ENCODE measurements around the gene CA10. TPM values are rescaled to one million over a fixed set of nuclear protein-coding genes. Genes with fewer than 3 reads are reported as not detected.

The CA10 gene
- total RNA-seq, 2 experiments from 2014 or later: not detected

DNA sequence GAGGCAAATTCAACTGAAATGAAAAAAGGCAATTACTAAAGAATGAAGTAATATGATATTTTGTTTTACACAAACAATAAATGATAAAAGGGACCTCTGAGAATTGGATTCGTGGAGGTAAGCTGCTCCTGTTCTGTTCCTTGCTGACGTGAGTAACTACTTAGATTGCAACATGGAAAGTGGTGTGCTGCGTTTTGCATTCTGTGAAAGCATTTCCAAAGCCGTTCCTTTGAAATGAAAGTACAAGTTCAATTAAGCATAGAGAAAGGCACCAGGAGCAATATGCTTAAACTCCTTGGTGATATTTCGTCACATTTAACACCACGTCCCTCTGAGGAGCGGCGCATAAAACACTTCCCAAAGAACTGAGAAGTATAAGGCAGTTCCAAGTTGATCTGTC is 516.5 kb downstream of the CA10 start:
- Mint-ChIP-seq H3K9me3 (no peaks in the 10 kb centered on the region), H3K4me1 (ENCODE audit: low read depth) (no peaks in the 10 kb centered on the region), H3K27ac (no peak overlapping the region), H3K36me3 (ENCODE audit: low read depth) (no peaks in the 10 kb centered on the region), H3K4me3 (no peak overlapping the region), H3K27me3 (peaks cover 32% of the 10 kb centered on the region)
- ChIA-PET CTCF (no interaction called here), POLR2A (no interaction called here)
- ATAC-seq (ENCODE audit: poor library complexity) (no peak), DNase-seq (no peak)
- H3K36me3 ChIP-seq (ENCODE audit: insufficient read depth, low read length): no peaks in the 10 kb centered on the region
- intact Hi-C loops (cut with DNase I, micrococcal nuclease): loop anchor here in 1 of 2 experiments (5.0 to 10.0 kb wide), 2 partner anchors 270 to 317 kb away; no protein-coding TSS in a partner anchor
- H3K9me3 ChIP-seq (ENCODE audit: control insufficient read depth in 1 of 2, insufficient read depth in 1 of 2, low read length in 2 of 2): no peaks in the 10 kb centered on the region
- no peaks in the 10 kb centered on the region for H3K4me1 ChIP-seq (ENCODE audit: insufficient read depth, low read length)
- peaks cover 0 to 8% of the 10 kb centered on the region in 2 experiments for H3K27me3 ChIP-seq (ENCODE audit: control insufficient read depth in 1 of 2, insufficient read depth in 2 of 2, low read length in 2 of 2)
- H3K27ac ChIP-seq (ENCODE audit: low read depth in 1 of 2, low read length in 2 of 2): no peak overlapping the region
- TF ChIP-seq, protein P1, sequence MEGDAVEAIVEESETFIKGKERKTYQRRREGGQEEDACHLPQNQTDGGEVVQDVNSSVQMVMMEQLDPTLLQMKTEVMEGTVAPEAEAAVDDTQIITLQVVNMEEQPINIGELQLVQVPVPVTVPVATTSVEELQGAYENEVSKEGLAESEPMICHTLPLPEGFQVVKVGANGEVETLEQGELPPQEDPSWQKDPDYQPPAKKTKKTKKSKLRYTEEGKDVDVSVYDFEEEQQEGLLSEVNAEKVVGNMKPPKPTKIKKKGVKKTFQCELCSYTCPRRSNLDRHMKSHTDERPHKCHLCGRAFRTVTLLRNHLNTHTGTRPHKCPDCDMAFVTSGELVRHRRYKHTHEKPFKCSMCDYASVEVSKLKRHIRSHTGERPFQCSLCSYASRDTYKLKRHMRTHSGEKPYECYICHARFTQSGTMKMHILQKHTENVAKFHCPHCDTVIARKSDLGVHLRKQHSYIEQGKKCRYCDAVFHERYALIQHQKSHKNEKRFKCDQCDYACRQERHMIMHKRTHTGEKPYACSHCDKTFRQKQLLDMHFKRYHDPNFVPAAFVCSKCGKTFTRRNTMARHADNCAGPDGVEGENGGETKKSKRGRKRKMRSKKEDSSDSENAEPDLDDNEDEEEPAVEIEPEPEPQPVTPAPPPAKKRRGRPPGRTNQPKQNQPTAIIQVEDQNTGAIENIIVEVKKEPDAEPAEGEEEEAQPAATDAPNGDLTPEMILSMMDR (IDR thresholded peaks at IDR 0.05): no peak
- H3K4me3 ChIP-seq (ENCODE audit: low read length): no peak overlapping the region

DNA sequence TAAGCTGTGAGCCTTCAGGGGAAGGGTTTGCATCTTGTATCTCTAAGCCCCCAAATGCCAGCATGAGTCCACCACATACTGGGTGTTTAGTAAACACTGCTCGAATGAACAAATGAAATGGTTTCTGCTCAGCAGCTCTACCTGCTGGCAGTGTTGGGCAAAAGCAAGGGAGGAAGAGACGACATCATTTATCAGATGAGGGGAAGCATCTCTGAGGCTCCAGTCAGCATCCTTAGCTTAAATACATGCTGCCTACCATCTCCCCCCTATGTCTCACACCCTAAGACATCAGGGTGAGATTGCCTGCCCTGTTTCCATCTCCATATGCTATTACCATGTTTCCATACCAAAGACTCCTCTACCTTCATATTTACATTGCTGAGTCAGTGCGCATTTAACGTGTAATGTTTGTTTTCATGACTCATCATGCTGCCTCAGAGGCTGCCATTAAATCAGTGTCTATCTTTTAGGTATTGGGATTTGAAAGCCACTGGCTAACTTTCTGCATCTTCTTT is 518.3 kb downstream of the CA10 start:
- Mint-ChIP-seq H3K4me1 (ENCODE audit: low read depth) (no peaks in the 10 kb centered on the region), H3K27me3 (peaks cover 15% of the 10 kb centered on the region), H3K9me3 (no peaks in the 10 kb centered on the region), H3K4me3 (no peak overlapping the region), H3K36me3 (ENCODE audit: low read depth) (no peaks in the 10 kb centered on the region), H3K27ac (no peak overlapping the region)
- peaks cover 0 to 6% of the 10 kb centered on the region in 2 experiments for H3K27me3 ChIP-seq (ENCODE audit: control insufficient read depth in 1 of 2, insufficient read depth in 2 of 2, low read length in 2 of 2)
- no peak overlapping the region for H3K4me3 ChIP-seq (ENCODE audit: low read length)
- peak in 6 of 14 experiments; percentile 2 to 37 (median 17) for DNase-seq
- ChIA-PET POLR2A (no interaction called here), CTCF (interaction anchor here (0.8 kb wide), 1 partner anchor 269 kb away, joined by 6 read pairs; no protein-coding TSS in a partner anchor)
- ATAC-seq (ENCODE audit: poor library complexity): no peak
- H3K9me3 ChIP-seq (ENCODE audit: control insufficient read depth in 1 of 2, insufficient read depth in 1 of 2, low read length in 2 of 2): no peaks in the 10 kb centered on the region
- no peak overlapping the region for H3K27ac ChIP-seq (ENCODE audit: low read depth in 1 of 2, low read length in 2 of 2)
- no peaks in the 10 kb centered on the region for H3K36me3 ChIP-seq (ENCODE audit: insufficient read depth, low read length)
- intact Hi-C loops (cut with DNase I, micrococcal nuclease): loop anchor here (1.0 to 10.0 kb wide), 6 partner anchors 268 to 341 kb away; no protein-coding TSS in a partner anchor
- H3K4me1 ChIP-seq (ENCODE audit: insufficient read depth, low read length): no peaks in the 10 kb centered on the region
- TF ChIP-seq, protein P1 (IDR thresholded peaks at IDR 0.05): peak; percentile 54

- DNase-seq (no peak), ATAC-seq (ENCODE audit: poor library complexity) (no peak)
- Histone ChIP-seq H3K36me3 (ENCODE audit: insufficient read depth, low read length) (no peaks in the 10 kb centered on the region), H3K4me1 (ENCODE audit: insufficient read depth, low read length) (no peaks in the 10 kb centered on the region), H3K9me3 (ENCODE audit: control insufficient read depth in 1 of 2, insufficient read depth in 1 of 2, low read length in 2 of 2) (no peaks in the 10 kb centered on the region), H3K4me3 (ENCODE audit: low read length) (no peak overlapping the region), H3K27me3 (ENCODE audit: control insufficient read depth in 1 of 2, insufficient read depth in 2 of 2, low read length in 2 of 2) (peaks cover 0 to 2% of the 10 kb centered on the region in 2 experiments), H3K27ac (ENCODE audit: low read depth in 1 of 2, low read length in 2 of 2) (no peak overlapping the region)
- H3K4me3 Mint-ChIP-seq: no peak overlapping the region
- H3K27ac Mint-ChIP-seq: no peak overlapping the region
- CTCF ChIA-PET: interaction anchor here (1.0 kb wide), 1 partner anchor 267 kb away, joined by 3 read pairs; no protein-coding TSS in a partner anchor
- POLR2A ChIA-PET: no interaction called here
- no peaks in the 10 kb centered on the region for H3K4me1 Mint-ChIP-seq (ENCODE audit: low read depth)
- intact Hi-C loops (cut with DNase I, micrococcal nuclease): no loop called here
- H3K9me3 Mint-ChIP-seq: no peaks in the 10 kb centered on the region
- peaks cover 6% of the 10 kb centered on the region for H3K27me3 Mint-ChIP-seq
- TF ChIP-seq, protein P1 (IDR thresholded peaks at IDR 0.05): no peak
- H3K36me3 Mint-ChIP-seq (ENCODE audit: low read depth): no peaks in the 10 kb centered on the region
These were observed 519.5 kb downstream of the CA10 start for GRCh38 chr17:51638971-51639370.
